ENCODE results near the gene TRIM52. TPM values are rescaled to one million over a fixed set of nuclear protein-coding genes. Genes with fewer than 3 reads are reported as not detected.

Gene TRIM52
- total RNA-seq, 3 donors from 2014 or later, result 11.6 to 18.8 (median 15.8) TPM

DNA sequence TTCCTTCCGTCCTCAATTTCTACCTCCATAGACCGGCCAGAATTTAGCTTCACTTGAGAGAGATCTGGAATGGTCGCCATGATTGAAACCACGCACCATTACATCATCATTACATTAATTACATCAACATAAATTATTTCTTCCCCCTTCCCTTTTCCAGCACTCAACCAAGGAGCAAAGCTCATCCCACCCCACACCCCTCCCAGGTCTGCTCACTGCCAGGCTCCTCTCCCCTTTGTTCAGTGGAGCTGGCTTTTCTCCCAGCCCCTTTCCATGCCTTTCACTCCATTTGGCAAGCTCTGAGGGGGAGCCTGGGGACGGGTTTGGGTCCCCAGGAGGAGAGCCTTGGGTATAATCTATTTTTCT, 25.6 kb downstream of the TRIM52 start:
- DNase-seq (no peak), ATAC-seq (peak; percentile 8)
- no peak overlapping the region for H3K4me3 ChIP-seq
- no peaks in the 10 kb centered on the region for H3K4me1 ChIP-seq (ENCODE audit: low read depth)
- TF ChIP-seq CTCF (IDR thresholded peaks at IDR 0.05), result no peak
- H3K9me3 ChIP-seq, result no peaks in the 10 kb centered on the region
- intact Hi-C loops (cut with DNase I, micrococcal nuclease), result no loop called here
- peaks cover 15% of the 10 kb centered on the region for H3K36me3 ChIP-seq (ENCODE audit: low read depth)

DNA sequence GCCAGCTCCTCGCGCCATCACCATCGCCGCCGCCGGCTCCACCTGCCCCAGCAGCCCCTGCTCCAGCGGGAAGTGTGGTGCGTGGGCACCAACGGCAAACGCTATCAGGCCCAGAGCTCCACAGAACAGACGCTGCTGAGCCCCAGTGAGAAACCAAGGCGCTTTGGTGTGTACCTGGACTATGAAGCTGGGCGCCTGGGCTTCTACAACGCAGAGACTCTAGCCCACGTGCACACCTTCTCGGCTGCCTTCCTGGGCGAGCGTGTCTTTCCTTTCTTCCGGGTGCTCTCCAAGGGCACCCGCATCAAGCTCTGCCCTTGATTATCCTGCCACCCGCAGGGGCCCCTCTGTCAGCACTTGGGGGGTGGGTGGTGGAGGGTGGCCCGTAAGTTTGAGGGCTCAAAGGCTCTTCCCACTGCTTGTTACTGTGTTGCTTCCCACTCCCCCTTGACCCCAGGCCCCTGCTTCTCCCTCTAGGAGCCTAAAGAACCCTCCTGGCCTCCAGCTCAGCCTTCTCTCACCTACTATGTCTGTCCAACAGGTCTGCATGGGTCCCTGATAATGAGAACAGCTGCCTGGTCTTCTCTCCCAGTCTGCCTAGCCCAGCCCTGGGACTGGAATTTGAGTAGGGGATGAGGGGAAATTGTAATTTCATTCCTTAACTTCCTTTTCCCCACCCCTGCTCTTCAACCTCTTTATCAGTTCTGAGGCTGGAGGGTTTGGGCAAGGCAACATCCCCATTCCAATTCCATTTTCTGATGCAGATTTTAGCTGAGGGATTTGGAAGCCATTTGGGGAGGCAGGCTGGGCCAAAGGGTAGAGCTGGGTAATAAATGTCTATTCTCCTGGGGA, 26.3 kb downstream of the TRIM52 start:
- intact Hi-C loops (cut with DNase I, micrococcal nuclease), result no loop called here
- no peak for DNase-seq
- Histone ChIP-seq H3K4me1 (ENCODE audit: low read depth) (no peaks in the 10 kb centered on the region), H3K9me3 (no peaks in the 10 kb centered on the region), H3K4me3 (no peak overlapping the region), H3K36me3 (ENCODE audit: low read depth) (peaks cover 15% of the 10 kb centered on the region)
- ATAC-seq, result peak; percentile 24
- TF ChIP-seq CTCF (IDR thresholded peaks at IDR 0.05), result no peak

- intact Hi-C loops (cut with DNase I, micrococcal nuclease), result no loop called here
- H3K36me3 ChIP-seq (ENCODE audit: low read depth), result peaks cover 11% of the 10 kb centered on the region
- DNase-seq (no peak), ATAC-seq (peak; percentile 14)
- no peak for TF ChIP-seq CTCF (IDR thresholded peaks at IDR 0.05)
- no peaks in the 10 kb centered on the region for H3K9me3 ChIP-seq
- H3K4me1 ChIP-seq (ENCODE audit: low read depth), result no peaks in the 10 kb centered on the region
- no peak overlapping the region for H3K4me3 ChIP-seq
Measured at GRCh38 chr5:181233801-181234454, 27.0 kb downstream of the TRIM52 start.

DNA sequence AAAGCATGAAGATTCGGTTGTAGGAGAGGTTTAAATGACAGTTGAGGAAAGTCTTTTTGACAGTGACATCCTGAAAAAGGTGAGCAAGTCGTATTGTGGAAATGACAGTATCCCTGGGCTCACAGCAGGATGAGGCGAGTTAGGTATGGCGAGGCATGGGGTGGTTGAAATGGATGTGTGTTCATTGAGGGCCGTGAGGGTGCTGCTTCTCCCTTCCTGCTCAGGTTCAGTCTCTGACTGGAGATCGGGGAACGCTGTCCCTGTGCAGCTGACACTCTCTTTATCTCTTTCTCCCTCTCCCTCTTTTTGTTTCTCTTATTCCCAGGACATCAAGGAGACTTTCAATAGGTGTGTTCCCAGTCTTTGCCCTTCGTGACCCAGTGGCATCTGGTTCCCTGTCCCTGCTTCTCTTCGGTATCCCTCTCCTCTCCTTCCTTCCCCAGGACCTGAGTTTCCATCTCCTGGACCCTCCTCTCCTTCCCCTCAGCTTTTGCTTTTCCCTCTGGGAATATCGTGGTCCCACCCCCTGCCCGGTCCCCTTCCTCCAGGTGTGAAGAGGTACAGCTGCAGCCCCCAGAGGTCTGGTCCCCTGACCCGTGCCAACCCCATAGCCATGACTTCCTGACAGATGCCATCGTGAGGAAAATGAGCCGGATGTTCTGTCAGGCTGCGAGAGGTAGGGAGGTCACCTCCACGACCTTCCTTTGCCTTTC, 27.7 kb downstream of the TRIM52 start:
- peaks cover 8% of the 10 kb centered on the region for H3K36me3 ChIP-seq (ENCODE audit: low read depth)
- H3K4me3 ChIP-seq, result no peak overlapping the region
- no peaks in the 10 kb centered on the region for H3K9me3 ChIP-seq
- no peaks in the 10 kb centered on the region for H3K4me1 ChIP-seq (ENCODE audit: low read depth)
- no peak for TF ChIP-seq CTCF (IDR thresholded peaks at IDR 0.05)
- intact Hi-C loops (cut with DNase I, micrococcal nuclease), result no loop called here
- no peak for DNase-seq
- no peak for ATAC-seq

DNA sequence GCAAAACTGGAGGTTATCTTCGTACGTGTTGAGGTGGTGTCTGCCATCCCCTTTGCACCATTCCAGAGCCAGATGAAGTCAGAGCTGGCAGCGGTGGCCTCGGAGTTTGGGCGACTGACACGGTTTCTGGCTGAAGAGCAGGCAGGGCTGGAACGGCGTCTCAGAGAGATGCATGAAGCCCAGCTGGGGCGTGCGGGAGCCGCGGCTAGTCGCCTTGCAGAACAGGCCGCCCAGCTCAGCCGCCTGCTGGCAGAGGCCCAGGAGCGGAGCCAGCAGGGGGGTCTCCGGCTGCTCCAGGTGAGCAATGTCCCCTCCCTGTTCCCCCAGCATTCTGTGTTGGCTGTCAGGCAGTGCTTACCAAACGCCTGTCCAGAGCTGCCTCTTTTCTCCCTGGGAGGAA, 28.4 kb downstream of the TRIM52 start:
- no peak for TF ChIP-seq CTCF (IDR thresholded peaks at IDR 0.05)
- no peak for ATAC-seq
- H3K36me3 ChIP-seq (ENCODE audit: low read depth), result peaks cover 1% of the 10 kb centered on the region
- no peaks in the 10 kb centered on the region for H3K4me1 ChIP-seq (ENCODE audit: low read depth)
- H3K9me3 ChIP-seq, result no peaks in the 10 kb centered on the region
- no peak overlapping the region for H3K4me3 ChIP-seq
- DNase-seq, result no peak
- intact Hi-C loops (cut with DNase I, micrococcal nuclease), result no loop called here
